GM21529 (cell line): ENCODE data around the gene MEOX1.

ENCODE experiments used
- ATAC-seq: cut with Tn5 transposase; IDR thresholded peaks from one replicate; pipeline ENCODE4 v1.9.1; 2021; ENCODE audit not compliant: unreplicated experiment

MEOX1 gene

DNA sequence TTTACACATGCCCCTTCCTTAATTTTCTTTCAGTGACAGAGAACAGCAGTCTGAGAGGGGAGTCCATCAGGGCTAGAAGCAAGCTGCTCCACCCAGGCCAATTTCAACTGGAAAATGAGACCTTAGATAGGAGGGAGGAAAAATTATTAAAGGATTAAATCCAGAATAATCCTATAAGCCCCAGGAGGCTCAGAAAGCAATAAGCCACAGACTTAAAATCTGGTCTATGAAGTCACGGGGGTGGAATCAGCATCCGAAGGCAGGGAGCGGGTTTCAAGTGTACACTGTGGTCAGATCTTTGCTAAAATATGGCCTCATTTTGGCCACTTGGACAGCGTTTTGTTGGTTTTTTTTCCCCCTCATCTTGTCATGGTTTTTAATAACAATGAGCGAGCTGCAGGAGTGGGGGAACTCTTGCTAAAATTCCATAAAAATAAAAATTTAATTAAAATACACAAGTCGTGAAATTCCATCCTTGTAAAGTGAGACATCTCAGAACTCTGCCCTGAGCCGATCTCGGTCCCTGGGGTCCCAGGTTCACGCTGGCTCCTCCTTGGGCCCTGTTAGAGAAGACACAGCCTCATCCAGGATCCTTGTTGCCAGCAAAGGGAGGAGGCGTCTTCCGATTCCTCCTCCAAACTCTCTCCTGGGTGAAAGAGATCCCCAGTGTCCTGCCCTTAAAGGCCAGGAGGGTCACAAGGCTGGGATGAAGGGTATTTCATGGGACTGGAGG is 63.9 kb downstream of the MEOX1 start:
- no peak for ATAC-seq

DNA sequence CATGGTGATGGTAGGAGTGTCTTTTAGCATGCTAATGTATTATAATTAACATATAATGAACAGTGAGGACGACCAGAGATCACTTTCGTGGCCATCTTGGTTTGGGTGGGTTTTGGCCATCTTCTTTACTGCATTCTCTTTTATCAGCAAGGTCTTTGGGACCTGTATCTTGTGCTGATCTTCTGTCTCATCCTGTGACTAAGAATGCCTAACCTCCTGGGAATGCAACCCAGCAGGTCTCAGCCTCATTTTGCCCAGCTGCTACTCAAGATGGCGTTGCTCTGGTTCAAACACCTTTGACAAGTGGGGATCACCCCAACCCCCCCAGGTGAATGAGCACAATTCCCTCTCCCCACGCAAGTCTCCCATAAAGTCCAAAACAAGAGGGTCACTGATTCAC is 66.3 kb downstream of the MEOX1 start:
- ATAC-seq, result no peak

- no peak for ATAC-seq
These were observed 69.8 kb downstream of the MEOX1 start for GRCh38 chr17:43591779-43592562.

DNA sequence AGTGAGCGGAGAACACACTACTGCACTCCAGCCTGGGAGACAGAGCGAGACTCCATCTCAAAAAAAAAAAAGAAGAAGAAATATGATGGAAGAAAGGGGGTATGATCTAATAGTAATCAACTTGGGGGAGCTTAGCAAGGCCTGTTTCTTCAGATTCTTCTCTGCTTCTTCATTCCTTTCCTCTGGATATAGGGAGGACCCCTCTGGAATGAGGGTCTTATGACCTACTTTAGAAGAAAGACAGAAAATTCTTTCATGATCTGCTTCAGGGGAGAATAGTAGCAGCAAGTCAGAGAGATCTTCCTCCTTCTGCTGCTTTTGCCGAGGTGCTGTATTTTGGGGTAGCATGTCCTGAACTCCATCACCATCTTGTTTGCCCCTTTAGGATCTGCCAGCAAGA is 70.7 kb downstream of the MEOX1 start:
- no peak for ATAC-seq
